GM19468 (cell line): Measurements from ENCODE around the gene ZNF454.

ENCODE experiments used
- ATAC-seq: cut with Tn5 transposase; IDR thresholded peaks from one replicate; pipeline ENCODE4 v1.9.1; 2021; ENCODE audit warnings: mild to moderate bottlenecking, moderate library complexity, moderate number of reproducible peaks; ENCODE audit not compliant: unreplicated experiment; ENCODE audit errors: extremely low read depth

Gene ZNF454

DNA sequence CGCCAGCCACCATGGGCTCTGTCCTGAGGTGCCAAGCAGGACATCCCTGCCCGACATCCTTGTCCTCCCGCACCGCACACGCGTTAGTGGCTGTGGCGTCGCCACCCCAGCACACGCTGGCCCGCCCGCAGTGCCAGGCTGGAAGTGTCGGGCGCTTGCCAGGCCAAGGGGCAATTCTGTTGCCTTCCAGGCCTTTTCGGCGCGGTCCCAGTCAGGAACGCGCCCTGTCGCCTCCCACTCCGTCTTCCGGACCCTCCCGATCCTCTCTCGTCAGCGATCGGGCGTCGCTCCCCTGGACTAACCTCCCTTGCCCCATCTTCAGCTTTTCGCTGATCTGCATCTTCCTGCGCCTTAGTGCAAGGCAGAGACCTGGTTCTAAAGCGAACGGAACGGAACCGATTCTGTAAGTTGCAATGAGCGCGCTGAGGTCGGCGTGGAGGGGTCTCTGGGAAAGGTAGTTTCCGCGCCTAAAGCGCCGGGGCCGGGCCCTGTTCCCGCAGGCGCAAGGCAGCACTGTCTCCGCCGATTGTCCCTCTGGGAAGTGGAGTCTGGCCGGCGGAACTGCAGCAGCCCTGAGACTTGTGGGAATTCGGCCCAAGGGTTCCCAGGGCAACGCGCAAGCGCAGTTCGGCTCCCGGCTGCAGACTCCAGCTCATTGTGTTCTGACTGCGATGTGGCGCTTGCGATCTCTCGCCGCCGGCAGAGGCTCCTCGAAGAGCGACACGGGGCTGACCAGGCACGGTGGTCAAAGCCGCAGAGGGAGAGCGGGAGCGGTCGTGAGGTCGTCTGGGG lies at the start of gene ZNF454:
TSS of gene ZNF454 (plus strand) at position 630 of the 792 bp plus-strand sequence. CDS start 1,594 bp downstream, outside the sequence.
- ATAC-seq: no peak

DNA sequence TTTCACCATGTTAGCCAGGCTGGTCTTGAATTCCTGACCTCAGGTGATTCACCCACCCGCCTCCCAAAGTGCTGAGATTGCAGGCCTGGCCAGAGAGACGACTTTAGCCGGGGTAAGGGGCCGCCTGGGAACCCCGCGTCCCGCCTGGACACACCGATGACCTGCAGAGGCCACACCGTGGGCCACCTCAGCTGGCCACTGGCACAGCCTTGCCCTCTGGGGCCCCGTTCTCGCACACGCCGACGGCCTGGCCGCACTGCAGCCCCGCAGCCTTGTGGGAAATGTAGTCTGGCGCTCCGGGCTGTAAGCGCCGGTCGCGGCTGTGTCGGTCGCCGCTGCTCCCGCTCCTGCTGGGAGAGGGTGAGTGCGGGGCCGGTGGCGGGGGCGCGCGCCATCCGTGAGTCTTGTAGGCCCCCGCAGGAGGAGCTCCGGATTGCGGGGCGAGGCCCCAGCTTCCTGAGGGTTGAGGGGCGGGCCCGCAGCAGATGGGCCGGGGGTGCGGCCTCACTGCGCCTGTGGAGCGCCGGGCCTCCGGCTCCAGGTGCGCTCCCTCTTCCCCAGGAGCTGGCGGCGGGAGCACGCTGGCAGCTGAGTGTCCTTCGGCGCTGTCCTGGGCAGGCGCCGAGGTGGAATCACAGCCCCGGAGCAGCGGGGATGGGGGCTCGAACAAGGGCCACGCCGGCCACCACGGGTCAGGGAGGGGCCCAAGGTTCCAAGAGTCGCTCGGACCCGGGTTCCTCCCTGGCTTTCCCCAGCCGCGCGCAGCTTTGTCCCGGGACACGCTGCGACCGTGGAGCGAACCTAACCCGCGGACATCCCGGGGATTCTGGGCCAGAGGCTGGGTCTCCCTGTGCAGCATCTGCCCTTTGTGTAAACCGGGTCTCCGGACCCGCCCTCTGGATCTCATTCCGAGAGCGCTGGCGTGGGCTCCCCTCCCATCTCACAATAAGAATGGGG lies 45.1 kb upstream of the ZNF454 start, which contains the start of gene ZFP2:
TSS of gene ZFP2 (plus strand) at position 299 of the 957 bp plus-strand sequence. CDS start 35,401 bp downstream, outside the sequence.
- ATAC-seq: no peak

DNA sequence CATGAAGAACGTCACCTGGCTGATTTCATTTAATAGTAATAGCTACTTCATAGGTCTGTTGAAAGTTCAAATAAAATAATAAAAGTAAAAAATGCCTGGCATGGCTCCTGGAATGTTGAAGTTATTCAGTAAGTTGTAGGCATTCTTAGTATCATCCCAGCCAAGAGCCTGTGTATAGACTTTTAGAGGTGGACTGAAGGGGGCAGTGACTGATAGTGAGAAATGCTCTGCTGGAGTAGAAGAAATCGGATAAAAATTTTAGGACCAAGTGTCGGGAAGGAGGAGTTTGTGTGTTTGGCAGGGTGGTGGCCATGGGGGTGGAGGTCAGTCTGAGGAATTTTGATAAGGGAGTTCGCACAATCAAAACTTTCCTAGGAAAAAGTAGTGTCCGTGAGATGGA lies 41.7 kb upstream of the ZNF454 start:
- ATAC-seq: no peak

DNA sequence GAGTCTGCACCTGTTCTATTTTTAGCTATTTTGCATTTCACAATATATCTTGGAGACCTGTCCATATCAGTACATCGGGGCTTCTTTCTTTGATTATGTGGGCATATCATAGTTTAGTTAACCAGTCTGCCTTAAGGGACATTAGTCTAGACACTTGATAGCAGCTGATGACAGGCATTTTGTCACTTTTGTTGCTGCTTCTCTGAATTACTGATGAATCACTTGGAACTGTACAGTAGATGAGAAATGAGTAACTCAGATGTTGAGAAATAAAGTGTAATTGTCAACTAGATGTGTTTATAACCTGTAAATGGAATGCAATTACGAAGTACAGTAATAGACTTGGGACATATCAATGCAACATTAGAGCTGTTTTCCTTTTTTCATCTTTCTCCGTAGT lies 38.1 kb upstream of the ZNF454 start:
- ATAC-seq: no peak

DNA sequence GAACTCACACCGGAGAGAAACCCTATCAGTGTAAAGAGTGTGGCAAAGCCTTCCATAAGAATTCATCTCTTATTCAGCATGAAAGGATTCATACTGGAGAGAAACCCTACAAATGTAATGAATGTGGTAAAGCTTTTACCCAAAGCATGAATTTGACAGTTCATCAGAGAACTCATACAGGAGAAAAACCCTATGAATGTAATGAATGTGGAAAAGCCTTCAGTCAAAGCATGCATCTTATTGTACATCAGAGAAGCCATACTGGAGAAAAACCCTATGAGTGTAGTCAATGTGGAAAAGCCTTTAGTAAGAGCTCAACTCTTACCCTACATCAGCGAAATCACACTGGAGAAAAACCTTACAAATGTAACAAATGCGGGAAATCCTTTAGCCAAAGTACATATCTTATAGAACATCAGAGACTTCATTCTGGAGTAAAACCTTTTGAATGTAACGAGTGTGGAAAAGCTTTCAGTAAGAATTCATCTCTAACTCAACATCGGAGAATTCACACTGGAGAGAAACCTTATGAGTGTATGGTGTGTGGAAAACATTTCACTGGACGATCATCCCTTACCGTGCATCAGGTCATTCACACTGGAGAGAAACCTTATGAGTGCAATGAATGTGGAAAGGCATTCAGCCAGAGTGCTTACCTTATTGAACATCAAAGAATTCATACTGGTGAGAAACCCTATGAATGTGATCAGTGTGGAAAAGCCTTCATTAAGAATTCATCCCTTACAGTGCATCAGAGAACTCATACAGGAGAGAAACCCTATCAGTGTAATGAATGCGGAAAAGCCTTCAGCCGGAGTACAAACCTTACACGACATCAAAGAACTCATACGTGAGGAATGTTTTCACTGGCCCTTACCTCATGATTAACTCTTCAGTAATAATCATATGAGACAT lies 8.9 kb upstream of the ZNF454 start:
- no peak for ATAC-seq

DNA sequence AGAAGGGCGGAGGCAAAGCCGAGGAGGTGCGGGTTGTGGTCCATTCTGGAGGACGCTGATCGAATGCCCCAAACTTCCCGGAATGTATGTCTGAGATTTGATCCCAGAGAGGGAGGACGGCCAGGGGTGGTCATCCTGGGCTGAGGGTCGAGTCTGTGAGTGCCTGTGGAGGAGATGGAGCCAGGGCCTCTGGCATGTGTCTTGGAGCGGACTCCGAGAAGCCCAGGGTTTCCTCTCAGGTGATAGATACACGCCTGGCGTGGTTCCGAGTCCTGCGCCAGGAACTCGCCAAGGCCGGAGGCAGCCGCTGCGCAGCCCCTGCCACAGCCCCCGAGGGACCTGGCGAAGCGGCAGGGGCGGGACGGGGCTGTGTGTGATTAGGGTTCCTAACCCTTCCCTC lies 363 bp downstream of the ZNF454 start:
- no peak for ATAC-seq

DNA sequence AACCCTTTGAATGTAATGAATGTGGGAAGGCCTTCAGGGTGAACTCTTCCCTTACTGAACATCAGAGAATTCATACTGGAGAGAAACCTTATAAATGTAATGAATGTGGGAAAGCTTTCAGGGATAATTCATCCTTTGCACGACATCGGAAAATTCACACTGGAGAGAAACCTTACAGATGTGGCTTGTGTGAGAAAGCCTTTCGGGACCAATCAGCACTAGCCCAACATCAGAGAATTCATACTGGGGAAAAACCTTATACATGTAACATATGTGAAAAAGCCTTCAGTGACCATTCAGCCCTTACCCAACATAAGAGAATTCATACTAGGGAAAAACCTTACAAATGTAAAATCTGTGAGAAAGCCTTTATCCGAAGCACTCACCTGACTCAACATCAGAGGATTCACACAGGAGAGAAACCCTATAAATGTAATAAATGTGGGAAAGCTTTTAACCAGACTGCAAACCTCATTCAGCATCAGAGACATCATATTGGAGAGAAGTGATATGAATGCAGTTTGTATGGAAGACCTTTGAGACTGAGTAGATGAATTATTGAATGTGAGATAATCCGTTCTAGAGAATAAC lies 24.6 kb downstream of the ZNF454 start:
- ATAC-seq: no peak

DNA sequence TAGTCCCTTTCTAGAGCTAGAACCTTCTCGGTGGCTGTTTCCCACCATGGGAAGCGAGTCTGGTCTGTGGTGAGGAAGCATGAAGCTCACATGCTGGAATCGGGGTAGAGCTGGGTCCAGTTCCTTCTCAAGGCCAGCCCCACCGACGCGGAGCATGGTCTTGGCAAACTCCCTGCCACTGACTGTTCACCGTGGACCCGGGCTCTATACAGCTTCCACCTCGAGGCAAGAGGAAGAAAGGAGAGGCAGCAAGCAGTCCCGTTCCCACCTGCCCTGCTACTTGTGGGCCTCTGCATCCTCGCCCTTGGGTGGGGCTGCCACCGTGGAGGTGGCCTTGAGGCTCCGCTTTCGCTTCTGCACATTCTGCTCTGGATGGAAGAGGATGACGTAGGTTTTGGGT lies 40.4 kb downstream of the ZNF454 start:
- no peak for ATAC-seq

DNA sequence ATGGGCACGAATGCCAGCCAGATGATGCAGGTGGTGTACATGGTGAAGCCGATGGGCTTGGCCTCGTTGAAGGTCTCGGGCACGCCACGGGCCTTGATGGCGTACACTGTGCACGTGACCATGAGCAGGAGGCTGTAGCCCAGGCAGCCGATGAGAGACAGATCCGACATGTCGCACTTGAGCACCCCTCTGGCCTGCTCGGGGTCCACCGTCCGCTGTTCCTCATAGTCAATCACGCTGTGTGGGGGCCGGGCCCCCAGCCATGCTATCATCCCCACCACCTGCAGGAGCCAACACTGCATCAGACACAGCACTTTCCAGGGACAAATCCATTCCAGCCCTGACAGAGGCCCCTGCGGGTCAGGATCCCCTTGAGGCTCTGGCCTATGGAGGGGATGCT lies 41.9 kb downstream of the ZNF454 start:
- ATAC-seq: no peak

DNA sequence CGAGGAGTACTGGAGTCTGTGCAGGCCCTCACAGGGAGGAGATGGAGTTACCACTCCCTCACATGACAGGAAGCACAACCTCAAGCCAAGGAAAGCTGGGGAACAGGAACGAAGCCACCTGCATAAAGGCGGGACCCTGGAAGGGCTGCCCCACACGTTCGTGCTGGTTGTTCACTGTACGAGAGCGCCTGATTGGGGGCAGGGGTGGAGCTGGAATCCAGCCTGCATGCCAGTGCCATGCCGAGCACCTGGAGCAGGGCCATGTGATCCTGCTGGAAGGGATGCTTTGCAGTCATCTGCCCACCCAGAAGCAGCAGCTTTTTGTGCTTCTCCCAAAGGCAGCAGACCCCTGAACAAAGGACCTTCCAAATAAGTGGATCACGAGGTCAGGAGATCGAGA lies 42.7 kb downstream of the ZNF454 start:
- ATAC-seq: no peak

DNA sequence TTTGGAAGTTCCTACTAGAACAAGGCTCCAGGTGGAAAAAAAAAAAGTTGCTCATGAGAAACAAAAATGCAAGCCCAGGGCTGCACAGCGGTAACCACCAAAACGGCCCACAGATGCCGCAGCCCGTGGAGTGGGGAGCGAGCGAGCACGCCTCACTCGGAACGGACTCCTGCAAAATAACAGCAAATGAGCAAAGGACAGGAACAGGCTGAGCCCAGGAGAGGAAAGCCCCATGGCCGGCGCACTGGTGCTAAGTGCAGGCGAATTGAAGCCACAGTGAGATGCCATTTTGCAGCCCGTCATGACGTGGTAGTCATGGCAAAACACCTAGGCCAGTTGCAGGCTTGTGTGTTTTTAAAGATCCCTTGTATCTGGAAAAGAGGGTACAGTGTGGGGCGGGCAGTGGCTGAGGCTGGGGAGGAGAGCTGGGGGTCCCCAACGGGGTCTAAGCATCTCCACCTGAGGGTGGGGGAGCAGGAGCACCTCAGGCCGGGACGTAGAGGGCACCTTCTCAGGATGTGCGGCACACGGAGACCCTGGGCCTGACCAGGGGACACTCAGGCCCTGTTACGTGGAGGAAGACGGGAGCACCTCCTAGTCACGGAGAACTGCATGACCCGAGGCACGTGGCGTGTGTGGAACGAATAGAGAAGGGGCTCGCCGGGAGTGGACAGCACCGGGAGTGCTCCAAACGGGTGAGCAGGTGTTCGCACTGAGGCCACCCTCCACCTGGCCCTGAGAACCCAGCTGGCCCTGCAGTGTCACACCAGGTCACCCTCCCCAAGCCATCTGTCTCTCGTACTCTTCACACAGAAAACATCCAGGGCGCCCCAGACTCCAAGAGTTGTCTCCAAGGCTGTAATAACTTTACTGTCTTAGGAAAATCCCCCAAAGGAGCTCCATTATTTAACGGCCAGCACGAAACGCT lies 43.4 kb downstream of the ZNF454 start:
- no peak for ATAC-seq

DNA sequence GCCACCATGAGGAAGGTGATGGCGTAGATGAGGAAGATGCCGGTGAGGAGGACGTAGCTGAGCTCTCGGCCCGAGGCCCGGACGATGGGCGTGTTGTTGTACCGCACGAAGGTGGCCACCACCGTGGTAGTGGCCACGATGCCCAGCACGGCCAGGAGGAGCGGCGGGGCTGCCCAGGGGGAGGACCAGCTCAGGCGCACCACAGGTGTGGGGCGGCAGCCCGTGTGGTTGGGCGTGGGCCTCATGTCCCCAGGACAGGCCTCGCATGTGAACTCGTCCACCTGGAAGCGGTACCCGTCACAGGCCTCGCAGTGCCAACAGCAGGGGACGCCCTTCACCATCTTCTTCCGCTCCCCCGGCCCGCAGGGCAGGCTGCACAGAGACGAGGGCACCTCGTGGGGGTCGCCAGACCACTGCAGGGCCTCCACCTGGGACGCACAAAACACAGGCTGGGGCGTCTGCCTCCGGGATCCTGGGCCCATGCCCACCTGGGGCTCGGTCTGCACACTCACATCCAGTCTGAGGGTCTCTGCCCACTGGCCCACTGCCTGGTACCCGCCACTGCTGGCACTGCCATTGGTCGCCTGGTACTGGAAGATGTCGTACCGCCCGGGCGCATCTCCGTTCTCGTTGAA lies 45.4 kb downstream of the ZNF454 start:
- no peak for ATAC-seq

DNA sequence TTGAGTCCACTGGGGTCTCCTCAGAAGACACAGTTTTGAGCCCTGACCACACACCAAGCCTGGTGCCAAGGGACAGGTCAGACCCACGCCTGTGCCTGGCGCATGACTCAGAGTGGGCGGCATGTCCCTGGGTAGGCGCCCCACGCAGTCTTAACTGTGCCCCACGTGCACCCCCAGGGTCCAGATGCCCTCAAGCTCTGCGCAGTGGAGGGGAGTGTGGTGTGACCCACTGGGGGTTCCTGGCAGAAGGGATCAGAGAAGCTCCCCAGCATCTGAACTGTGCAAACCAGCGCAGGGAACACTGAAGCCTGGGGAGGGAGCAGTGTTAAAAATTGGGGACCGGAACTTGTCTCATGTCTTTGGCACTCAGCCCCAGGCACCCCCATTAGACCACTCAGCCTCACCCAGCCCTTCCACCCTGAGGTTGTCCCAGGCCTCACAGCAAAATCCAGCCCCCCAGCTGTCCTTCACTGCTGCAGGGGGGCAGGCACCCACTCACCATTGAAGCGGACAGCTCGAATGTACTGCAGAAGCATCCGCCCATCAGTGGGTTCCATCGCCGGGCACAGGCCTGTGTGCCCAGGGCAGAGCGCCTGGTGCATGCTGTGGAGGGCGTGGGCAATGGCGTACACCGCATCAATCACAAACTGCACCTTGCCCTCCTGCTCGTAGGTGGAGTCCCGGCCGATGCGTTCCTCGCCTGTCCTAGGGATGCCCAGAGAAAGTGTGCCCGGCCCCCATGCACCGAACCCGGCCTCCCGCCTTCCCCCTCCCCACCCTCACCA lies 47.6 kb downstream of the ZNF454 start:
- ATAC-seq: no peak

DNA sequence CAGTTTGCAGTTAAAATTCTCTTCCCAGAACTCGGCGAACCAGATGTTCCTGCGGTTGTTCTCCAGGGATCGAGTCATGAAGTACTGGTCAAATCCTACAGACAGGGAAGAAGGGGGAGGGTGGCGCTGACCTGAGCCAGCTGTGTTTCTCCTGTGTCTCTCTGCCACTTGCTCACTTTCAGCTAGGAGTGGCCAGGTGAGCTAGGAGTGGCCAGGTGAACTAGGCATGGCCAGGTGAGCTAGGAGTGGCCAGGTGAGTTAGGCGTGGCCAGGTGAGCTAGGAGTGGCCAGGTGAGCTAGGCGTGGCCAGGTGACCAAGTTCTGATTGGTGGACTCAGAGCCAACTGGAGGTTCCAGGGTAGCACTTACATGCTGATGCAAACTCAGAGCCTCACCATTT lies 48.3 kb downstream of the ZNF454 start:
- no peak for ATAC-seq

DNA sequence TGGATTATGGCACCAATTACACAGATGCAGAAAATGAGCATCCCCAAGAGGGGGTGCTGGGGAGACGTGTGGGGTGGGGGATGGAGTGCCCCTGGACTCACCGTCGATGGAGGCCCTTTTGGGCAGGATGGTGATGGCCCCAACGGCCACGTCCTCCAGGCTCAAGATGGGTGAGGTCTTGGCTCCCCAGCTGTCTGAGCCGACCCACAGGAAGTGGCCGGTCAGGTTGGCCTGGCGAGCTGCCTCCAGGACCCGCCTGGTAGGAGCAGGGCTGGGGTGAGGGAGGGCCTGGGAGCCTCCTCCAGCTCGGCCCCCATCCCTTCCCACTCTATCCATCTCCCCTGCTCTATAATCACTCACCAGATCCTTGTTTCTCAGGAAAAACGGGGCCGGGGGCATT lies 49.5 kb downstream of the ZNF454 start:
- ATAC-seq: no peak

DNA sequence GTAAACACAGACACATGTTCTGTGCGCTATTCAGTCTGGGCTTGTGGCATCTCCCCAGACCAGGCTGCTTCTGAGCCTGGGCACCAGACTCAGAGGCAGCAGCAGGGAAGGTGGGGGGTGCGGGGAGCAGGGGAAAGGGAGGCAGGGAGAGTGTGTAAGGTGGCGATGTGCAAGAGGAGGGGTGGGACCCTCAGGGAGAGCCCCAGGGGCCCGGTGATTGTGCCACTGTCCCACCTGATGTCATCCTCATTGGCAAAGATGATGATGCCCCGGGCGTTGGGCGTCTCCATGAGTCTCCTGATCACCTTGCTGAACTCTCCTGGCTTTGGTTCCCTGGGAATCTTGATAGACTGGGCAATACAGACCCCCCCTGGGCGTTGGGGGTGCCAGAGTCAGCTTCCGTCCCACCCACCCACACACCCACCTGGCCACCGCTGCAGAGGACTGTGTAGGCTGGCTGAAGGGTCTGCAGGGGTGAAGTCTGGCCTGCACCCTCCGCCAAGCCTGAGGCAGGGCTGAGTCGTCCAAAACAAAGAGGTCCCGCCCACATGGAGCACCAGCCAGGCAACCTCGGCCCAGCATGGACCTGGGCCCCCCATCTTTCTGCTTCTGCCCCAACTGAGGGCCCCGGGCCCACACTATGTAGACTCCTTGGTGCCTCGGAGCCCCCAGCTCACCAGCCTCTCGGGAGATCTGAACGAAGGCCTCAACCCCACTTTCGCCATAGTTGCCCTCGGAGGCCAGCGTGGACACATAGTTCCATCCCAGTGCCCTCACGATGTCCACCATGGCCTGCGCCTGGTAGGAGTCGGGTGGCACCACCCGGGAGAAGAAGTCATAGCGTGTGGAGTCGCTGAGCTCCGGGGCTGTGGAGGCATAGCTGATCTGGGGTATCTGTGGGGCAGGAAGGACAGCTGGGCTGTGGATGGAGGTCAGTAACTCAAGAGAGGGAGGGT lies 50.5 kb downstream of the ZNF454 start:
- no peak for ATAC-seq
